GM18870 (cell line): ENCODE results near the gene TRAF2.
A peak's percentile ranks its signal among the peaks of the same experiment; 100 is the strongest.
"Not testable (repeated sequence)": the region's sequence is repeated elsewhere in the genome, so short reads cannot be mapped to it uniquely, and the experiment has no call there.

Experiments used
- ATAC-seq: cut with Tn5 transposase; IDR thresholded peaks from one replicate; pipeline ENCODE4 v1.9.1; 2021; ENCODE audit warnings: moderate library complexity; ENCODE audit not compliant: unreplicated experiment

The TRAF2 gene, protein sequence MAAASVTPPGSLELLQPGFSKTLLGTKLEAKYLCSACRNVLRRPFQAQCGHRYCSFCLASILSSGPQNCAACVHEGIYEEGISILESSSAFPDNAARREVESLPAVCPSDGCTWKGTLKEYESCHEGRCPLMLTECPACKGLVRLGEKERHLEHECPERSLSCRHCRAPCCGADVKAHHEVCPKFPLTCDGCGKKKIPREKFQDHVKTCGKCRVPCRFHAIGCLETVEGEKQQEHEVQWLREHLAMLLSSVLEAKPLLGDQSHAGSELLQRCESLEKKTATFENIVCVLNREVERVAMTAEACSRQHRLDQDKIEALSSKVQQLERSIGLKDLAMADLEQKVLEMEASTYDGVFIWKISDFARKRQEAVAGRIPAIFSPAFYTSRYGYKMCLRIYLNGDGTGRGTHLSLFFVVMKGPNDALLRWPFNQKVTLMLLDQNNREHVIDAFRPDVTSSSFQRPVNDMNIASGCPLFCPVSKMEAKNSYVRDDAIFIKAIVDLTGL

DNA sequence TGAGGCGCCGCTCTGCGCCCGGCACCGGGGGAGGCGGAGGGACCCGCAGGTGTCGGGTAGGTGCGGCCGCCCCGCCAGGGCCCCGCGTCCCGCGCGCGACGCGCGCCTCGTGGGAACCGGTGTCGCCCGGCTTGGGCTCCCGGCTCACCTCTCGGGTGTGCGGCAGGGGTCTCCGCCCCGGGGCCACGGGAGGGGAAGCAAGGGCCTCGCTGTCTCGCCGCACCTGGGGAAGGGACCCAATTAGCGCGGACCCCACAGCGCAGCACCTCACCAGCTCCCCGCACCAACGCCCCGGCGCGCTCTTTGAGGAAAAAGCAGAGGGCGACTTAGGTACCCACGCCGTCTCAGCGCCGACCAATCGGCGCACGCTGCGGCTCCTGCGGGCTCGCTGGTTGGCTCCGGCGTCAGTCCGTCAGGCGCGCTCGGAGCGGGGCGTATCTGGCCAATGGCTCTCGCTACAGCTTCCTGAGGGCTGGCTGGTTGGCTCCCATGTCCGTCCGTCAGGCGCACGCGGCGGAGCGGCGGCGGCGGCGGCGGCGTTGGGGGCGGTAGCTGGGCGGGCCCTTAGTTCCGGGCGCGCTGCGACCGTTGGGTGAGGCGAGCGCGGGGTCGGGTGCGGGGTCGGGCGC lies at the start of gene TRAF2:
Gene TRAF2 (plus strand): TSS at position 567 of the 629 bp plus-strand sequence. CDS start 12,225 bp downstream, outside the sequence.
- ATAC-seq = peak; percentile 62

DNA sequence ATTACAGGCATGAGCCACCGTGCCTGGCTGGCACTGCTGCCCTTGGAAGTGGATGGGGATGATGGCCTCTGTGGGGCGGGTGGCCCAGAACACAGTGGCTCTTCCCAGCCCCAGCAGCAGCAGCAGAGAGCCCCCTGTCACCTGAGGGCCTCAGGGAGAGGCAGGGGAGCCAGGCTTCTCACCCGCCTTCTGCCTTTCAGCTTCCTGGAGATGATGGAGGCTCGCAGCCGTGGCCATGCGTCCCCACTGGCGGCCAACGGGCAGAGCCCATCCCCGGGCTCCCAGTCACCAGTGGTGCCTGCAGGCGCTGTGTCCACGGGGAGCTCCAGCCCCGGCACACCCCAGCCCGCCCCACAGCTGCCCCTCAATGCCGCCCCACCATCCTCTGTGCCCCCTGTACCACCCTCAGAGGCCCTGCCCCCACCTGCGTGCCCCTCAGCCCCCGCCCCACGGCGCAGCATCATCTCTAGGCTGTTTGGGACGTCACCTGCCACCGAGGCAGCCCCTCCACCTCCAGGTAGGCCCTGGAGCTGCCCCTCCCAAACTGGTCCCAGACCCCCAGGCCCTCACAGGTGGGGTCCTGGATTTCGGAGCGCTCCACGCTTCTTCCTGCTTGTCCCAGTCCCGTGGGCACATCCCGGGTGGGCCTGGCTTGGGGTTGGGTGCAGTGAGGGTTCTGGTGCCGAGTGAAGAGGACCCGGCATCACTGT lies 49.0 kb upstream of the TRAF2 start:
- no peak for ATAC-seq

DNA sequence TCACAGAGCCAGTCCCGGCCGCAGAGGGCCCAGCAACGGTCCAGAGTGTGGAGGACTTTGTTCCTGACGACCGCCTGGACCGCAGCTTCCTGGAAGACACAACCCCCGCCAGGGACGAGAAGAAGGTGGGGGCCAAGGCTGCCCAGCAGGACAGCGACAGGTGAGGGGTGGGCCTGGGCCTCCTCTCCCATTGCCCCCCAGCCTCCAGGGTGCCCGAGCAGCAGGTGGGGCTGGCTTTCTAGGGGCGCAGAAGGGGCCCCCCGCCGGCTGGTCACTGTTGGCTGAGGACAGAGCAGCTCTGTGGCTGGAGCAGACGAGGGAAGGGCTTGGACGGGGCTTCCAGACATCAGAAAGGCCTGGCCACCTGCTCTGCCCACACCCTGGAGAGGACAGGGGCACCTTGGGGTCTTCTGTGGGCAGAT lies 48.4 kb upstream of the TRAF2 start:
- not testable (repeated sequence) for ATAC-seq

DNA sequence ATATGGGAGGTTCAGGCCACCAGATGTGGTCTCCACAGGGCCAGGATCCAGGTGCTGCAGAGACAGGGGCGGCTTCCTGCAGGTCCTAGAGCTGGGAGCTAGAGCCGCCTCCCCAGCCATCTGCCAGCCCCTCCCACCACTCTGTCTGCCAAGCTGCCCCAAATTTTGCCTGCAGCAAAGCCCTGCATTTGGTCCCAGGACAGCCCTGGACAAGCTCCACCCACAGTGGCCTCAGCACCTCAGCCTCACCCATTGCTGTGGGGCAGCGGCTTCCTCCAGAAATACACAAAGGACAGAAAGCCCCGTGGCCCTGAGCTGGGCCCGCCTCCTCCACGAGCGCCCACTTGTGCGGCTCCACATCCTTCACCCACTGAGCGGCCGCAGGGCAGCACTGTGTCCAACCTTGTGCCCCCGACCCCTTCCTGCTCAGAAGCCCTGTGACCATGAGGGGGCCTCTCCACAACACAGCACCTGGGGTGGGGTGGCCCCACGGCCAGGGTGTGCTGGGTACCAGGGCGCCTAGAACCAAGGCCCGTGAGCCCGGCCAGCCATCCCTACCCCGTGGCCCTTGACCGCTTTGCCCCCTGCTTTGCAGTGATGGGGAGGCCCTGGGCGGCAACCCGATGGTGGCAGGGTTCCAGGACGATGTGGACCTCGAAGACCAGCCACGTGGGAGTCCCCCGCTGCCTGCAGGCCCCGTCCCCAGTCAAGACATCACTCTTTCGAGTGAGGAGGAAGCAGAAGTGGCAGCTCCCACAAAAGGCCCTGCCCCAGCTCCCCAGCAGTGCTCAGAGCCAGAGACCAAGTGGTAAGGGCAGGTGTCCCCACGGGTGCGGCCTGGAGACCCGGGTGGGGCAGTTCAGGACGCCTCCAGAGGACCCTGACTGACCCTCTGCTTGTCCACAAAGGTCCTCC lies 47.7 kb upstream of the TRAF2 start:
- no peak for ATAC-seq

DNA sequence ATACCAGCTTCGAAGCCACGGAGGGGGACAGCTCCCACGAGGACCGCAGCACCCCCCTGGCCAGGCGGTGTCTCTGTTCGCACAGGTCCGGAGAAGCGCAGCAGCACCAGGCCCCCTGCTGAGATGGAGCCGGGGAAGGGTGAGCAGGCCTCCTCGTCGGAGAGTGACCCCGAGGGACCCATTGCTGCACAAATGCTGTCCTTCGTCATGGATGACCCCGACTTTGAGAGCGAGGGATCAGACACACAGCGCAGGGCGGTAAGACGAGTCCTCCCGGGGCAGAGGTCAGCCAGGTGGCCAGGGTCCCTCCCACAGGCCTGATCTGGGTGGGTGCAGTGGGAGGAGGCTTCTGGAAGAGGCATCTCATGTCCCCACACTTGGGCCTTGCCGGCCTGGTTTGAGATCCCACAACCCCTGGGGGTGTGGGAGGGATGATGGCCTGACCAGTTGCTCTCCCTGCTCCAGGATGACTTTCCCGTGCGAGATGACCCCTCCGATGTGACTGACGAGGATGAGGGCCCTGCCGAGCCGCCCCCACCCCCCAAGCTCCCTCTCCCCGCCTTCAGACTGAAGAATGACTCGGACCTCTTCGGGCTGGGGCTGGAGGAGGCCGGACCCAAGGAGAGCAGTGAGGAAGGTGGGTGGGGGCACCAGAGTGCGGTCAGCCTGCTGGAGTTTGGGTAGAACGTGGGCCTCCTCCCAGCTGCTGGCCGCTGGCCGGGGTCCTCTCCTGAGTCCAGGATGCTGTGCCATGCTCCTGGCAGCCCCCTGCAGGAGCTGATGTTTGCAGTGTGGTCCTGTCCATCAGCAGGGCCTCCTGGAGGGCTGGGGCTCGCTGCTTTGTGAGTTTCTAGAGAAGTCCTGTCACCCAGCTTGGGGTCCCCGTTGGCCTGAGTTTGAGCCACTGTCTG lies 46.8 kb upstream of the TRAF2 start:
- no peak for ATAC-seq

DNA sequence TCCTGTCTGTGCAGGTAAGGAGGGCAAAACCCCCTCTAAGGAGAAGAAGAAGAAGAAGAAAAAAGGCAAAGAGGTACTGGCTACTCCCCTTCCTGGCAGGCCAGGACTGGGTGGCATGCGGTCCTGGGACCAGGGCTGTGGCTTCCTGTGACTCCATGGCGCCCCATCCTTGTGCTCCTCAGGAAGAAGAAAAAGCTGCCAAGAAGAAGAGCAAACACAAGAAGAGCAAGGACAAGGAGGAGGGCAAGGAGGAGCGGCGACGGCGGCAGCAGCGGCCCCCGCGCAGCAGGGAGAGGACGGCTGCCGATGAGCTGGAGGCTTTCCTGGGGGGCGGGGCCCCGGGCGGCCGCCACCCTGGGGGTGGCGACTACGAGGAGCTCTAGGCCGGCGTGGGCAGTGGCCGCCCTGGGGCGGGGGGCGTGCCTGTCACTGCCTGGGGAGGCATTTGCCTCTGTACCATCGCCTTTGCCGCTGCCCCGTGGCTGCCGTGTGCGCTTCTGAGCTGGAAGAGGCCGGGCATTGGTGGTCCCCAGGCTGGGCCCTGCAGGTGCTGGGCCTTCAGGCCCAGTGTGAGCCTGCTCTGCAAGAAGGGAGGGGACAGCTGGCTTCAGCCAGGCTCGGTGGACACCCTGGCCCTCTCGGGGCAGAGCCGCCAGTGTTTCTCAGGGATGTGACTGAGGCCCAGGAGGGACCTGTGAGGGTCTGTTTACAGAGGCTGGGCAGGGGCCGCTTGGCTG lies 46.0 kb upstream of the TRAF2 start:
- ATAC-seq = no peak

DNA sequence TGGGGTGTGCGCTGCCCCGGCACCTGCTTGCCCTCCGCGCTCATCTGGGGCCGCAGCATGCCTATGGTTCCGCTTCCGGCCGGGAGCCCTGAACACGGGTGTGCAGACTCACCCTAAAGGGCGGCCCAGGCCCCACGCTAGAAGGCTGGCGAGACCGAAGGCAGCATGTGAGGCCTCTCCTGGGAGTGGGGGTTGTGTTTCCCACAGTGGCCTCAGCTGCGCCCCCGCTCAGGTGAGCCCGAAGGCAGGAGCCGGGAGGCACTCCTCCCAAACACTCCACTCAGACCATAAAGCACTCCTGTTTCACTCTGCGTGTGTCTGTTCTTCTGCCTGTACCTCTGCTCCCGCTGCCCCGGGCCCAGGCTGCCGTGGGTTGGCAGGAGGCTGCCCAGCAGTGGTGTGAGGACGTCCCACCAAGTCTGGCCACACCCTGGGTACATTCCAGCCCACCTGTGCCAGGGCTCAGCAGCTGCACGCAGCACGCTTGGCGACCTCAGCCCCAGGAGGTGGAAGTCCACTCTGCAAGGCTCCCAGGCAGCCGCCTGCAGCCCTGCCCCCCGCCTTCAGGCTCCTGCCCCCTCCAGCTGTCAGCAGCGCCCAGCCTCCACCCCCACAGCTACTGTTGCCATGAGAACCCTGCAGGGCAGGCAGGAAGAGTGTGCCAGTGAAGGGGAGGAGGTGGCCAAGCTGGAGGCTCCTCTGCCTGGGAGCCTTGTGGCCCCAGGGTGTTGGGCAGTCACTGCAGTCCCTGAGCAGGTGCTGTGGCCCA lies 45.3 kb upstream of the TRAF2 start:
- ATAC-seq = no peak

DNA sequence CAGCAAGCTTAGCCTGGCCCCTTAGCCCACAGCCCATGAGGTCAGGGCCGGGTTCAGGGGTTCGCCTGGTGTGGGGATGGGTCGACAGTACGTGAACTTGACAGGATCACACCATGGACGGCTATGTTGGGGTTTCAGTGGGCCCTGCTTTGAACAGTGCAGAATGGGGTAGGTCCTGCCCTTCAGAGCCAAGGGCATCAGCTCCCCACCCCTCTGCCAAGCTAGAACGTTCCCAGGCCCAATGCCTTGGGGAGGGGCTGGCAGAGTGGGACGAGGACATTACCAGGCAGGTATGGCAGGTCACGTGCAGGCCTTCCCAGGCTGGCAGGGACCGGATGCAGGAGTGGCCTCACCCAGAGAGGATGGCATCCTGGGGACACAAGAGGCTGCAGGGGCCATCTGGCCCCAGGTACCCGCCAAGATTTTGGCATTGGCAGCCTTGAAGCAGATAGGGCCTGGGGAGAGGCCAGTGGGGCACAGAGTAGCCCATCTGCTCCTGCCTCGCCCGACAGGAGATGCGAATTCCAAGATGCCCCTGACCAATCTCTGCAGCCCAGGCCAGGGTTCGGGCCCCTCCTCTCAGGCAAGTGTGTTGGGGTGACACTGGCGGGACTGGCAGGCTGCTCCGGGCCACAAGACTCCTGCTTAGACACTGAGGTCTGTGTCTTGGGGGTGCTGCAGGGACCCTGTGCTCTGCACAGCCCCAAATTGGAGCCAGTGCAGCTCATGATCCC lies 44.5 kb upstream of the TRAF2 start:
- not testable (repeated sequence) for ATAC-seq

DNA sequence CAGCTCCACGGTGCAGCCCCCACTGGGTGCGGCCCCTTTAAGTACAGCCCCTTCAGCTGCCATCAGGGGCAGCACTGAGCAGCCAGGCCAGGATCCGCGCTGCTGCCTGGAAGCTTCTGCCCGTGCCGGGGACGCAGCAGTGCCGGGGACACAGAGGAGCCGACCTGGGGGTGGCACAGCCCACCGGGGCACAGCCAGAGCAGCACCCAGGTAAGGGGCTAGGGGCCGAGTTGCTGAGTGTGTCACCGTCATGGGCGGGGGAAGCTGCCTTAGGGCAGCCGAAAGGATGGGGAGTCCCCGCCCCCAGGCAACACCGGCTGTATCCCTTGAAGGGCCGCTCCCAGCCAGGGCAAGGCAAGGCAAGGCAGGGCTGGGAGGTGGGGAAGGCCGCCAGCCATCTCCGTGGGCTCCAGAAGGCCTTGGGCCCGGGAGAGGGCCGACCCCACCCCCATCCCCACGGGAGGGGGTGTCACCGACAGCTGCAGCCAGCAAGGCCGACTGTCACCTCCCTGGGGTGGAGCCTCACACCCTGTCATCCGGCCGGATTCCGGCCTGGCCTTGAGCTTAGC lies 43.9 kb upstream of the TRAF2 start, which contains the start of gene AJM1:
Gene AJM1 (plus strand): TSS at position 99 of the 569 bp plus-strand sequence. CDS start 1,937 bp downstream, outside the sequence.
- not testable (repeated sequence) for ATAC-seq

DNA sequence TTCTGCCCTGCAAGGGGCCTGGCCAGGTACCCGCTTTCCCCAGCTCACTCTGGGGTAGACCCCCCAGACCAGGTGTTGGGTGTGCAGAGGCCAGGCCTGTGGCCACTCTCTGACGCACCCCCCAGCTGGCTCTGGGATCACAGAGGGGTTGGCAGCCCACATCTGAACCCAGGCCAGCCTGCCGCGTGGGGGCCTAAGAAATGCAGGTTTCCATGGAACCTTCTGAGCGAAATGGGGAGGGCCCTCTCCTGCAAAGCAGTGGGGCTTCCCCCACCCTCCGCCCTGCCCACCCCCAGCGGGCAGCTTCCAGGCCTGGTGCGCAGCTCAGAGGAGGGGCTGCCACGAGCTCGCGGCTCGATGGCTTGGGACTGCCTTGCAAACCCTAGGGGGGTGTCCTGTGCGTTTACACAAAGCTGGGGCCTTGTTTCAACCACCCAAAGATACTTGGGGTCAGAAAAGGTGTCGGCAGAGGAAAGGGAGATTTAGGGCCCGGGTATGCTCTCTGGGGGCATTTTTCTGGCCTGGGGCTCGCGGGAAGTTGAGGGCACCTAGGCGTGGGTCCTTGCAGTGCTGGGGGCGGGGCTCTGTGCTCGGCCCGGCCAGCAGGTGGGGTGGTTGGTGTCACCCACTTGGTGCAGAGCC lies 43.0 kb upstream of the TRAF2 start:
- not testable (repeated sequence) for ATAC-seq

DNA sequence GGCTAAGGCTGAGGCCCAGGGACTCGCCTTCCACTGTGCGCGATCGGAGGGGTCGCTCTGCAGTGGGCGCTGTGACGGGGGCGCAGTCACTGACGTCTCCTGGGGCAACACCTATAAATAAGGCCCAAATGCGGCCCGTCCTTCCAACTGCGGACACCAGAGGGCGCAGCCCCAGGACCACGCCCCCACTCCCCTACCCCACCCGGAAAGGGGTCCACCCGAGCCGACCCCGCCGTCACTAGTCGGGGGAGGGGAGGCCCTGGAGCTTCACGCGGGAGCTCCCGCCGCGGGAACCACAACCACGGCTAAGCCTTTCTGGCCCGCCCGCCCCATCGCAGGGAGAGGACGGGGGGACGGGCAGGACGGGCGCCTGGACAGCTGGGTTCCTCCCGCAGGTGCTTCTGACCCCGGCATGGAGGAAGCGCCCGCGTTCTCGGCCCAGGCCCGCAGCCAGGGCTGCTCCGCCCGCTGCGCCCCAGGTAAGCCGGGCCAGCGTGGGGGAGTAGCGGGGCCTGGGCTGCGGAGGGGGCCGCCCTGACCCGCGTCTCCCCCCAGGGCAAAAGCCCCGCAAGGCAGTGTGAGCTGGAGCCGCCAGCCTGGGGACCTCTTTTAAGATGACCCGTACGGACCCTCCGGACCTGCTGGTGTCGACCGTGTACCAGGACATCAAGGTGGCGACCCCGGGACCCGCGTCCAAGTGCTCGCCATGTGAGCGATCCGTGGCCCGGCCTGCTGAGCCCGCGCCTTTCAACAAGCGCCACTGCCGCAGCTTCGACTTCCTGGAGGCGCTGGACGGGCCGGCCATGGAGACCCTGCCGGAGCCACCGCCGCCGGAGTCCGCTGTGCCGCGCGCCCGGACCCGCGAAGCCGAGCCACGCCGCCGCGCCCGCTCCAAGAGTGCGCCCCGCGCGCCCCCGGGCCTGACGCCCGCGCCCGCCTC lies 42.2 kb upstream of the TRAF2 start:
- ATAC-seq = not testable (repeated sequence)

DNA sequence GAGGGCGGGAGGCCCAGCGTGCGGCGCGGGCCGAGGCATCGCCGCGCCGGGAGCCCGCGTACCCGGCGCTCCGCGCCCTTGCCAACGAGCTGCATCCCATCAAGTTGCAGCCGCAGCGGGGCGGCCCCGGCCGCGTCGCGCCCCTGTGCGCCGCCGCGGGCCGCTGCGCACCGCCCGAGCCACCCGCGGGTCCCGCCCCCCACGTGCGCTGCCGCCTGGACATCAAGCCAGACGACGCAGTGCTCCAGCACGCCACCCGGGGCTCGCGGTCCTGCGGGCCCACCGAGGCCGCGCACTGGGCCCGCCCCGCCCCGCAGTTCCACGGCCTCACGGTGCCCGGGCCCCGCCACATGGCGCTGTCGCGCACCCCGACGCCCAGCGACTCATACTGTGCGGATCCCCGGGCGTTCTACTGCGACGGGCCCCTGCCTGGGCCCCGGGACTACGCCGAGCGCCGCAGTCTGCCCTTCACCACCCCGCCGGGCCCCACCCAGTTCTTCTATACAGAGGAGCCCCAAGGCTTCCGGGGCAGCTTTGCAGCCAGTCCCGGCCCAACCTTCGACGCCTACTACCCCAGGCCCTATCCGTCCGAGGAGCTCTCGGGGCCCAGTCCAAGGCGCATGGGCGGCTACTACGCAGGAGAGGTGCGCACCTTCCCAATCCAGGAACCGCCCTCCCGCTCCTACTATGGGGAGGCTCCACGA lies 41.4 kb upstream of the TRAF2 start:
- ATAC-seq = no peak

DNA sequence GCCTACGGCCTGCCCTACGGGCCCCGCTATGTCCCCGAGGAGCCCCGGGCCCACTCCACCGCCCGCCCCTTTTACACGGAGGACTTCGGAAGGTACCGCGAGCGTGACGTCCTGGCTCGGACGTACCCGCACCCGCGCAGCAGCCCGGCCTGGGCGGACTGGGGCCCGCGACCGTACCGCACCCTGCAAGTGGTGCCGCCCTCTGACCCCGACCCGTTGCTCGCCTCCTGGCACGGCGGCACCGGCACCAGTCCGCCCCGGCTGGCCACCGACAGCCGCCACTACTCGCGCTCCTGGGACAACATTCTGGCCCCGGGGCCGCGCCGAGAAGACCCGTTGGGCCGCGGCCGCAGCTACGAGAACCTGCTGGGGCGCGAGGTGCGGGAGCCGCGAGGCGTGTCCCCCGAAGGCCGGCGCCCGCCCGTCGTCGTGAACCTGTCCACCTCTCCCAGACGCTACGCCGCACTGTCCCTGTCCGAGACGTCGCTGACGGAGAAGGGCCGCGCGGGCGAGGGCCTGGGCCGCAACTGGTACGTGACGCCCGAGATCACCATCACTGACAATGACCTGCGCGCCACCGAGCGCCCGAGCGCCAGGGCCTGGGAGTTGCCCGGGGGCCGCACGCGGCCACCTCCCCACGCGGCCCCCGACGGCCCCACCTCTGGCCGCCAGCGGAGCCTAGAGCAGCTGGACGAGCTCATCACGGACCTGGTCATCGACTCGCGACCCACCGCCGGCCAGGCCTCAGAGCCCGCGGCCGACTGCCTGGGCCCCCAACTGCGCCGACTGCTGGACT lies 40.7 kb upstream of the TRAF2 start:
- no peak for ATAC-seq
